Measurements from ENCODE around the gene SFMBT1. TPM values are rescaled to one million over a fixed set of nuclear protein-coding genes. Genes with fewer than 3 reads are reported as not detected.

SFMBT1 gene
- total RNA-seq, 1 experiment from 2014 or later, result 25.0 TPM

- DNase-seq (ENCODE audit: low spot score), result no peak
Observed at GRCh38 chr3:52998771-52999513, 46.9 kb downstream of the SFMBT1 start.

DNA sequence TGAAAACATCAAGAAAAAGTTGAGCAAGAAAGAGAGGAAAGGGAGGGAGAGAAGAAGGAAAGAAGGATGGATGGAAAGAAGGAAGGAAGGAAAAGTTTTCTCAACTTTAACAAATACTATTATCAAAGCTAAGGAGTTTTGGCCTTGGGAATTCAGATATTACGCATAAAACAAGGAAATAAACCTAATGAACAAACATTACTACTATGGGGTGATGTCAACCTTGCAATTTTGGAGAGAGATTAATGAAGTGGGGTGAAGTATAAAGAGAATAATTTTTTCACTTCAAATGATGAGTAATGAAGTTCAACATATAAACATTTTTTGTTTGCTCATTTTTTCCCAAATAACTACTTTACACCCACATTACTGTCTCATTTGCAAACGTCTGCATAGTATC lies 55.2 kb downstream of the SFMBT1 start:
- DNase-seq (ENCODE audit: low spot score), result no peak

DNA sequence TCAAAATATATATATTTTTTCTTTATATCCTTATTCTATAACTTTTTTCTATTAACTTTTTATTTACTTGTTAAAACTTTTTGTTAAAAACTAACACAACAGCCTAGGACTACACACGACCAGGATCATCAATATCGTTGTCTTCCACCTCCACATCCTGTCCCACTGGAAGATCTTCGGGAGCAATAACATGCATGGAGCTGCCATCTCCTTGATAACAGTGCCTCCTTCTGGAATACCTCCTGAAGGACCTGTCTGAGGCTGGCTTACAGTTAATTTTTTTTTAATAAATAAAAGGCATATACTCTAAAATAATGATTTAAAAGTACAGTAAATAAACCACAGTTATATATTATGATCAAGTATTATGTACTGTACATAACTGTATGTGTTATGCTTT lies 58.9 kb downstream of the SFMBT1 start:
- DNase-seq (ENCODE audit: low spot score), result no peak

GRCh38 chr3:52986049-52986448 lies 59.8 kb downstream of the SFMBT1 start:
- DNase-seq (ENCODE audit: low spot score), result no peak

GRCh38 chr3:52983828-52984227 lies 62.0 kb downstream of the SFMBT1 start:
- no peak for DNase-seq (ENCODE audit: low spot score)

GRCh38 chr3:52983336-52983807 lies 62.5 kb downstream of the SFMBT1 start:
- no peak for DNase-seq (ENCODE audit: low spot score)

DNA sequence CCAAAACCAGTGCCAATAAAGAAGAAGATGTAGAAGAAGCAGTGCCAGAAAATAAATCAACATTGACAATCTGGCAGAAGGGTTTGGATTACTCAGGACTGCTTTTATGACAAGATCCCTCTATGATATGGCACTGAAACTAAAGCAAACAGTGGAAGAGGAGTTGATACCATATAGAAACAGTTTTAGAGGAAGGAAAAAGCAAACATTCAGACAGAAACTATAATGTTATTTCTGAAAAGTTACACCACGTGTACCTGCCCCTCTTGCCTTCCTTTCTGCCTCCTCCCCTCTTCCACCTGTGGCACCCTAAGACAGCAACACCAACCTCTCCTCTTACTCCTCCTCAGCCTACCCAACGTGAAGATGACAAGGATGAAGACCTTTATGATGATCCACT lies 63.0 kb downstream of the SFMBT1 start:
- no peak for DNase-seq (ENCODE audit: low spot score)

GRCh38 chr3:52979190-52979983 lies 66.5 kb downstream of the SFMBT1 start:
- DNase-seq (ENCODE audit: low spot score), result no peak

GRCh38 chr3:52978109-52978754 lies 67.6 kb downstream of the SFMBT1 start:
- DNase-seq (ENCODE audit: low spot score), result no peak

GRCh38 chr3:52973806-52974205 lies 72.1 kb downstream of the SFMBT1 start:
- DNase-seq (ENCODE audit: low spot score), result no peak

DNA sequence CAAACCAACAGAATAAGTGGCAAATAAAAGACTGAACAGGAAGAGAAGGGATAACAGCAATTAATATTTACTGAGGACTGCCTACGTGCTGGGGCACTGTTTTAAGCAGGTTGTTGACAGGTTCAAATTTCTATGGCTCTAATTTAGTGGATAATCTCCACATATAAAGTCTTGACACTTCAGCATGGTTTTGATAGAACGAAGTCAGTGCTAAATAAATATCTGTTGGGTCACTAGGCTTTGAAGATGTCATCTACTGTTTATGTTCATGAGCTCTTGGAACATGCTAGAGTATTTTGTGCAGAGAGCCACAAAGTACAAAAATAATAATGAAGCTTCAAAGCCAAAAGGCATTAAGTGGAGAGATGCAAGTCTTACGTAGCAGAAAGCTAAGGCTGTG lies 74.0 kb downstream of the SFMBT1 start:
- no peak for DNase-seq (ENCODE audit: low spot score)

GRCh38 chr3:52967398-52967797 lies 78.5 kb downstream of the SFMBT1 start:
- DNase-seq (ENCODE audit: low spot score), result no peak

GRCh38 chr3:52962160-52962559 lies 83.7 kb downstream of the SFMBT1 start:
- no peak for DNase-seq (ENCODE audit: low spot score)

GRCh38 chr3:52959773-52960172 lies 86.1 kb downstream of the SFMBT1 start:
- no peak for DNase-seq (ENCODE audit: low spot score)

GRCh38 chr3:52939600-52939999 lies 106.3 kb downstream of the SFMBT1 start:
- no peak for DNase-seq (ENCODE audit: low spot score)

DNA sequence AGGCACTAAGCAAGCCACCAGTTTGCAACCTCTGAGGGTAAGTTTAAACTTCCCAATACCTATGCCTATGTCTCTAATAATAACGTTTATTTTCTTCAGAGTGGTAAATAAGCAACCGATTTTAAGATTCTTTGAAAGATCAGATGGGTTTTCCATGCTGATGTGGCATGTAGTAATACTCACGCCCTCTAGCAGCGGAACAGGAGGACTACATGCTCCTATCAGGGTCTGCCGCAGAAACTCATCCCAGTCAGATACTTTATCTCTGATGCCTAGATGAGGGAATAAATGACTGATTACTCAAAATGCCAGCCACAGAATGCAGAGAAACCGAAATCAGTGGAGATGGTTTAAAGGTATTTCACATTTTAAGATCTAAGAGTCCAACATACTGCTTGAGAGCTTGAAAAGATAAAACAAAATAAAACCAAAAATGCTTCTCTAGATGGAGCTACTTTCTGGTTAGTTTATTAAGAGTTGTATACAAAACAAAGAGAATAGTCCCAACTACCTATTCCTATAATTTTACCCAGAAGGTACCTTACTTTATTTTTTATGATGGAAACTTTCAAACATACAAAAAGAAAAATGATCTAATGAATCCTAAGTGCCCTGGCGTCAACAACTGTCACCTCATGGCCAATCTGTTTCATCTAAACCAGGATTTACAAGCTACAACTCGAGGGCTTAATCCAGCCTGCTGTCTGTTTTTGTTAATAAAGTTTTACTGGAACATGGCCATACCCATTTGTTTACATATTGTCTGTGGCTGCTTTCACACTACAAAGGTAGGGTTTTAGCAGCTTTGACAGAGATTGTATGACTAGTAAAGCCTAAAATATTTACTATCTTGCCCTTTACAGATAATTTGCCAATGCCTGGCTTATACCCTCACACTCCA lies 111.0 kb downstream of the SFMBT1 start:
- DNase-seq (ENCODE audit: low spot score), result peak; percentile 50

- DNase-seq (ENCODE audit: low spot score), result no peak
Observed at GRCh38 chr3:52931889-52932288, 114.0 kb downstream of the SFMBT1 start.

- DNase-seq (ENCODE audit: low spot score), result no peak
Observed at GRCh38 chr3:52931328-52931727, 114.5 kb downstream of the SFMBT1 start.

DNA sequence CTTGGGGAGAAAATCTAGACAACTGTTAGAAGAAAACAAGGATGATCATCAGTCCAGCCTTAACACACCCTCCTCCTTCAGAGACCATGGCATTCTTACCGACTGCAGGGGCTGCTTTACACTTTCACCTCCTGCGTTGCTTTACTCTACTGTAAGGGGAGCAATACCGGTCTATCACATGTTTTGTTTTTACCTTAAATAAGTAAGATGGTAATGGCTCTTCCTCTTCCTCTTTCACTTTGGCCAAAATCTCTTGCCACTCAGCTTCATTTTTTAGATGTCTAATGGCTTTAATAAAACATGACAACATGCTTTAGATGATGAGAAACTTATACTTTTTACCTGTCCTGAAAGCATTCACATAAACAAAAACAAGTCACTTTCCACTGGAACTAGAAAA lies 115.1 kb downstream of the SFMBT1 start:
- DNase-seq (ENCODE audit: low spot score), result no peak

DNA sequence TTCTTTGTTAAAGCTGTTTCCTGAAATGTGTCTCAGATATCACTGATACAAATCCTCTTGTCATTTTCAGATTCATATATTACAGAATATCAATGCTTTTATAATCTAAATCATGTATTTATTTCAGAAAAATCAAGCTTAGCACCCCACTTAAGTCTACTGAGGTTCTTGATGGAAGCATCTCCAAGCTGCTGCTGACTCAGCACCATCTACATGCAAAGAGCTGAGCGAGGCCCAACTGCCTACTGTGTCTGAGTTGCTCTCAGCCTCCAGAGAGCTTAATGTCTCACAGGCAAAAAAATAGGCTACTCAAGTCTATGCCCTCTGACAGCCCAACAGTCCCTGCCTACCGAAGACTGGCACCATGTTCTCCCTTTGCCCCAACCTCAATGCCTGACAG lies 119.3 kb downstream of the SFMBT1 start:
- DNase-seq (ENCODE audit: low spot score), result no peak

All from A172 (cell line).